GM19397 (cell line): ENCODE measurements around the gene RANBP9.
A peak's percentile ranks its signal among the peaks of the same experiment; 100 is the strongest.

Source experiments
- ATAC-seq: cut with Tn5 transposase; IDR thresholded peaks from one replicate; pipeline ENCODE4 v1.9.1; 2021; ENCODE audit warnings: mild to moderate bottlenecking, moderate library complexity; ENCODE audit not compliant: unreplicated experiment

RANBP9 gene

GRCh38 chr6:13655700-13656099 is 55.9 kb downstream of the RANBP9 start:
- ATAC-seq: no peak

- no peak for ATAC-seq
Observed at GRCh38 chr6:13654496-13654895, 57.1 kb downstream of the RANBP9 start.

- no peak for ATAC-seq
Observed at GRCh38 chr6:13653296-13653695, 58.3 kb downstream of the RANBP9 start.

GRCh38 chr6:13649393-13649792 is 62.2 kb downstream of the RANBP9 start:
- no peak for ATAC-seq

GRCh38 chr6:13648850-13649249 is 62.8 kb downstream of the RANBP9 start:
- no peak for ATAC-seq

GRCh38 chr6:13643125-13643524 is 68.5 kb downstream of the RANBP9 start:
- no peak for ATAC-seq

GRCh38 chr6:13641315-13641714 is 70.3 kb downstream of the RANBP9 start:
- no peak for ATAC-seq

- no peak for ATAC-seq
Observed at GRCh38 chr6:13638626-13639025, 73.0 kb downstream of the RANBP9 start.

GRCh38 chr6:13638014-13638413 is 73.6 kb downstream of the RANBP9 start:
- no peak for ATAC-seq

- no peak for ATAC-seq
Observed at GRCh38 chr6:13635948-13636658, 75.5 kb downstream of the RANBP9 start.

GRCh38 chr6:13633343-13633742 is 78.3 kb downstream of the RANBP9 start:
- ATAC-seq: no peak

- no peak for ATAC-seq
Observed at GRCh38 chr6:13630499-13630898, 81.1 kb downstream of the RANBP9 start.

- no peak for ATAC-seq
Observed at GRCh38 chr6:13629459-13630116, 82.0 kb downstream of the RANBP9 start.

GRCh38 chr6:13624871-13625288 is 86.8 kb downstream of the RANBP9 start:
- peak; percentile 50 for ATAC-seq

- ATAC-seq: no peak
Observed at GRCh38 chr6:13617066-13617465, 94.6 kb downstream of the RANBP9 start.

GRCh38 chr6:13615792-13616120 is 95.9 kb downstream of the RANBP9 start:
- ATAC-seq: peak; percentile 8

GRCh38 chr6:13614926-13615791 is 96.5 kb downstream of the RANBP9 start, which contains the start of gene NOL7:
NOL7 (plus strand) TSS chr6:13615335; CDS start chr6:13615359, 24 bp downstream.
- peak; percentile 92 for ATAC-seq

GRCh38 chr6:13614126-13614925 is 97.3 kb downstream of the RANBP9 start:
- peak; percentile 14 for ATAC-seq

- no peak for ATAC-seq
Observed at GRCh38 chr6:13613029-13613594, 98.5 kb downstream of the RANBP9 start.

- ATAC-seq: no peak
Observed at GRCh38 chr6:13611715-13612114, 99.9 kb downstream of the RANBP9 start.
